Sigmoid colon (tissue), 7 donors: ENCODE data around the gene ADAM10. TPM values are rescaled to one million over a fixed set of nuclear protein-coding genes. Genes with fewer than 3 reads are reported as not detected.

Source experiments
- DNase-seq: peaks from one replicate; pipeline ENCODE4 v3.0.0-alpha.2; 2019
- H3K27ac ChIP-seq, 4 donors: fragments of 200-600 bp; sonication (generic); one replicate each; pipeline ENCODE4 v1.5.1; 2016 to 2019; ENCODE audit warnings: mild to moderate bottlenecking in 1 of 4
- H3K27me3 ChIP-seq, 3 donors: fragments of 200-600 bp; sonication (generic); one replicate each; pipeline ENCODE4 v1.5.1; 2019; ENCODE audit warnings: mild to moderate bottlenecking in 1 of 3
- H3K36me3 ChIP-seq, 4 donors: fragments of 200-600 bp; sonication (generic); one replicate each; pipeline ENCODE4 v1.5.1; 2016 to 2019
- H3K4me1 ChIP-seq, 4 donors: fragments of 200-600 bp; sonication (generic); one replicate each; pipeline ENCODE4 v1.5.1; 2017 to 2019
- H3K4me3 ChIP-seq, 4 donors: fragments of 200-600 bp; sonication (generic); one replicate each; pipeline ENCODE4 v1.5.1; 2017 to 2019; ENCODE audit warnings: mild to moderate bottlenecking in 2 of 4, moderate library complexity in 1 of 4
- H3K9me3 ChIP-seq, 4 donors: fragments of 200-600 bp in 3 of 4; sonication (generic) in 3 of 4; one replicate each; pipeline versions ENCODE4 v1.5.1 to v1.6.1; 2013 to 2019
- EP300 ChIP-seq, 4 donors: sonication (generic); formaldehyde crosslinking; IDR thresholded peaks; one replicate each; pipeline ENCODE4 v1.6.1; 2017; ENCODE audit warnings: antibody characterized with exemption in 4 of 4
- POLR2A ChIP-seq, 2 donors: fragments of 450-650 bp; IDR thresholded peaks; one replicate each; pipeline ENCODE4 v1.6.1; 2016; ENCODE audit warnings: antibody characterized with exemption in 2 of 2, mild to moderate bottlenecking in 2 of 2, moderate library complexity in 2 of 2
- POLR2AphosphoS5 ChIP-seq, 4 donors: sonication (generic); formaldehyde crosslinking; IDR thresholded peaks; one replicate each; pipeline ENCODE4 v1.6.1; 2017; ENCODE audit warnings: antibody characterized with exemption in 4 of 4
- WGBS, 2 donors: extraction: QIAGEN DNeasy Blood & Tissue Kit; methylation state at CpG; one replicate each; pipeline ENCODE4 v1.1.7; 2013; 5-methylcytosine and 5-hydroxymethylcytosine counted together
- intact Hi-C: fragments of 100-400 bp; cut with DNase I; formaldehyde crosslinking; loops from one replicate; pipeline ENCODE4 v1.15.1; 2023
- polyA plus RNA-seq, 3 donors: library from polyadenylated mRNA; stranded (reverse); fragments of 200-250 nt; gene quantifications; one replicate each; pipeline ENCODE4 v1.2.3, GENCODE V29; 2013
- total RNA-seq, 4 donors: library from RNA; depleted of rRNA; stranded (reverse); fragments of >200 nt; gene quantifications; one replicate each; pipeline ENCODE4 v1.1.0, GENCODE V29; 2016
- TF ChIP-seq, protein P1 (sequence below), 4 experiments: fragments of 450-650 bp in 3 of 4; fragments of 200-600 bp in 1 of 4; IDR thresholded peaks; one replicate each; pipeline ENCODE4 v1.5.1; 2016 to 2019; ENCODE audit warnings: antibody characterized with exemption in 4 of 4, mild to moderate bottlenecking in 3 of 4, moderate library complexity in 2 of 4
- donor health status: healthy with polysubstance abuse.
- donor health status: Bipolar disorder and iron deficiency.
- donor health status: healthy.

The ADAM10 gene
- total and polyA plus RNA-seq, 7 donors = 6.6 to 70.9 (median 44.9) TPM

DNA sequence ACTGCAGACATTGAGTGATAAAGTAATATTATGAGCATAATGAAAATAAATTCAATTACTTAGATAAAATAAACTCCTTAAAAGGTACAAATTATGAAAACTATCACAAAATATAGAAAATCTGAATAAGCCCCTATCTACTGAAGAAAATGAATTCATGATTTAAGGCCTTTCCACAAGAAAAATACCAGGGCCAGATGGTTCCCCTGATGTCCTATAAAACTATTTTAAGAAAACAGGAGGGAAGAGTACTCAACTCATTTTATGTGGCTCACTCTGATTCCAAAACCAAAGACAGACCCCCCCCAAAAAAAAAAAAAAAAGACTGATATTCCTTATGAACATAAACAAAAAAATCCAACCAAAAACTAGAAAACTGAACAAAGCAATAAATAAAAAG is 59.9 kb downstream of the ADAM10 start:
- no peaks in the 10 kb centered on the region for H3K36me3 ChIP-seq
- DNase-seq = no peak
- TF ChIP-seq POLR2A (IDR thresholded peaks at IDR 0.05) (no peak), EP300 (IDR thresholded peaks at IDR 0.05) (no peak), POLR2AphosphoS5 (IDR thresholded peaks at IDR 0.05) (no peak)
- TF ChIP-seq, protein P1, sequence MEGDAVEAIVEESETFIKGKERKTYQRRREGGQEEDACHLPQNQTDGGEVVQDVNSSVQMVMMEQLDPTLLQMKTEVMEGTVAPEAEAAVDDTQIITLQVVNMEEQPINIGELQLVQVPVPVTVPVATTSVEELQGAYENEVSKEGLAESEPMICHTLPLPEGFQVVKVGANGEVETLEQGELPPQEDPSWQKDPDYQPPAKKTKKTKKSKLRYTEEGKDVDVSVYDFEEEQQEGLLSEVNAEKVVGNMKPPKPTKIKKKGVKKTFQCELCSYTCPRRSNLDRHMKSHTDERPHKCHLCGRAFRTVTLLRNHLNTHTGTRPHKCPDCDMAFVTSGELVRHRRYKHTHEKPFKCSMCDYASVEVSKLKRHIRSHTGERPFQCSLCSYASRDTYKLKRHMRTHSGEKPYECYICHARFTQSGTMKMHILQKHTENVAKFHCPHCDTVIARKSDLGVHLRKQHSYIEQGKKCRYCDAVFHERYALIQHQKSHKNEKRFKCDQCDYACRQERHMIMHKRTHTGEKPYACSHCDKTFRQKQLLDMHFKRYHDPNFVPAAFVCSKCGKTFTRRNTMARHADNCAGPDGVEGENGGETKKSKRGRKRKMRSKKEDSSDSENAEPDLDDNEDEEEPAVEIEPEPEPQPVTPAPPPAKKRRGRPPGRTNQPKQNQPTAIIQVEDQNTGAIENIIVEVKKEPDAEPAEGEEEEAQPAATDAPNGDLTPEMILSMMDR (IDR thresholded peaks at IDR 0.05) = no peak
- H3K27me3 ChIP-seq = no peaks in the 10 kb centered on the region
- H3K9me3 ChIP-seq = no peaks in the 10 kb centered on the region
- H3K4me3 ChIP-seq = no peak overlapping the region
- H3K27ac ChIP-seq = no peak overlapping the region
- intact Hi-C loops = no loop called here
- H3K4me1 ChIP-seq = peaks cover 0 to 12% (median 3%) of the 10 kb centered on the region in 4 donors

DNA sequence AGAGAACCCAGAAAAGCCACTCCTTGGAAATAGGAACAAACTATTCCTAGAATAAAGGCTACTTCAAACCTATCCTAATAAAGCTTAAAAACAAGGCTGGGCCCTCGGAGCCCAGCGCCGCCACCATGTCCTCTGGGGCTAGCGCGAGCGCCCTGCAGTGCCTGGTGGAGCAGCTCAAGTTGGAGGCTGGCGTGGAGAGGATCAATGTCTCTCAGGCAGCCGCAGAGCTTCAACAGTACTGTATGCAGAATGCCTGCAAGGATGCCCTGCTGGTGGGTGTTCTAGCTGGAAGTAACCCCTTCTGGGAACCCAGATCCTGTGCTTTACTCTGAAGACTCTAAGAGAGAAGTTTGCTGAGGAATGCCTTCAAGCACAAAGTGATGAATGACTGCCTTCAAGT is 63.2 kb downstream of the ADAM10 start:
- intact Hi-C loops = no loop called here
- DNase-seq = no peak
- Histone ChIP-seq H3K9me3 (no peaks in the 10 kb centered on the region), H3K4me3 (no peak overlapping the region), H3K27me3 (no peaks in the 10 kb centered on the region), H3K4me1 (peaks cover 0 to 9% (median 2%) of the 10 kb centered on the region in 4 donors), H3K36me3 (no peaks in the 10 kb centered on the region), H3K27ac (no peak overlapping the region)
- TF ChIP-seq POLR2A (IDR thresholded peaks at IDR 0.05) (no peak), EP300 (IDR thresholded peaks at IDR 0.05) (no peak), POLR2AphosphoS5 (IDR thresholded peaks at IDR 0.05) (no peak)
- TF ChIP-seq, protein P1 (IDR thresholded peaks at IDR 0.05) = no peak
- WGBS, 2 donors = 97 to 98% methylated on average over 8 of the region's 8 CpGs

DNA sequence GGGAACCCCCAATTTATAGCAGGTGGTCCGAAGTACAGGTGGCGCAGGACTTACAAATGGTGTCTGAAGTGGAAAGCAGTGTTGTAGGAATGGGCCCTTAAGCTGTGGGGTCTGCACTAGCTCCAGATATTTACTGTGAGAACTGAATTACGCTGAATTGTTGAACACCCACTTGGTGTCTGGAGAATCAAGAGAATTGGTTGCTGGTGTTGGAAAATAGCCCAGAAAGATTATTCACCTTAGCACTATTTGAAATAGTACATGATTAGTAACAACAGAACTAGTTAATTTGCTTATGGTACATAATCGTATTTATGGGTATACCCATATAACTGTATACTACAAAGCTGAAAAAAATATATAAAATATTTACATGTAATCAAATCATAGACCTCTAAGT is 64.8 kb downstream of the ADAM10 start:
- H3K36me3 ChIP-seq = no peaks in the 10 kb centered on the region
- H3K27me3 ChIP-seq = no peaks in the 10 kb centered on the region
- intact Hi-C loops = no loop called here
- H3K27ac ChIP-seq = no peak overlapping the region
- H3K4me1 ChIP-seq = peaks cover 0 to 3% (median 0%) of the 10 kb centered on the region in 4 donors
- H3K9me3 ChIP-seq = no peaks in the 10 kb centered on the region
- TF ChIP-seq EP300 (IDR thresholded peaks at IDR 0.05) (no peak), POLR2AphosphoS5 (IDR thresholded peaks at IDR 0.05) (no peak), POLR2A (IDR thresholded peaks at IDR 0.05) (no peak)
- TF ChIP-seq, protein P1 (IDR thresholded peaks at IDR 0.05) = no peak
- 95 to 96% methylated on average over 4 of the region's 4 CpGs for WGBS, 2 donors
- no peak overlapping the region for H3K4me3 ChIP-seq
- no peak for DNase-seq

DNA sequence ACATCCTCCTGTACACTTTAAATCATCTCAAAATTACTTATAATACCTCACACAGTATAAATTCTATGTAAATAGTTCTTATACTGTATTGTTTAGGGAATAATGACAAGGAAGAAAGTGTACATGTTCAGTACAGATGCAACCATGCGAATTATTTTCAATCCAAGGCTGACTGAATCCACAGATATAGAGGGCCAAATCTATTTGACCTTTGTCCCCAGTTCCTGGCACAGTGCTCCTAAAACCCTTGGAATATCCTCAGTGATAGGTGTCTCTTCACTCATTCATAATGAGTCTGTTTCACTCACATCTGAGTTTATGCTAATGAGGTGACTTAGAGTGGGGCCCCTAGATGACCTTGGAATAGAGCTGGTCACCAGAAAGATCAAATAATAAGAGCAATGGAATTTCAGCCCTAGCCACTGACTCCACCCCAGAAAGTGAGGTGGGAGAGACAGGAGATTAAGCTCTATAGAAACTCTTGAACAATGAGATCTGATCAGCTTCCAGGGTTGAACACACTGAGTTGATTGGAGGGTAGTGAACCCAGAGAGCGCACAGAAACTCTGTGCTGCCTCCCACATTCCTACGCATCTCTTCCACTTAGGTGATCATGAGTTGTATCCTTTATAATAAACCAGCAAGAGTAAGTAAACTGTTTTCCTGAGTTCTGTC is 65.3 kb downstream of the ADAM10 start:
- Histone ChIP-seq H3K27me3 (no peaks in the 10 kb centered on the region), H3K4me1 (peaks cover 0 to 3% (median 0%) of the 10 kb centered on the region in 4 donors), H3K27ac (no peak overlapping the region), H3K4me3 (no peak overlapping the region), H3K36me3 (no peaks in the 10 kb centered on the region), H3K9me3 (no peaks in the 10 kb centered on the region)
- 96% methylated on average over 3 of the region's 3 CpGs for WGBS, 2 donors
- intact Hi-C loops = no loop called here
- DNase-seq = no peak
- no peak for TF ChIP-seq POLR2A (IDR thresholded peaks at IDR 0.05)

DNA sequence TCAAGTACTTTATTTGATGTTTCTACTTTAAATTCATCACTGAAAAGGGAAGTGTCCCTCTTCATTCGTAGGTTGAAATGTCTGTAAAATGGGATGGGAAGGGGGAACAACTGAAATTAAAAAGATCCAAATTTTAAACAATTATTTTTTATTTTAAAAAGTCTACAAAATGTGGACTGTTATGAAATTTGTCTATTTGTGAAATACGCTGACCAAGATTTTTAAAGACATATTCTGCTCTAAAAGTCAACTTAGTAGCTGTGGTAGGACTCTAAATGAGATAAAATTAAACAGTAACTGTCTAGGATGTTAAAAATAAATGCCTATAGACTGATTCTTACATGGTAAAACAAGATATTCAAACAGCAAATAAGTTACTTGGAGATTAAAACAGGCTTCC is 67.3 kb downstream of the ADAM10 start:
- no peak for TF ChIP-seq EP300 (IDR thresholded peaks at IDR 0.05)
- TF ChIP-seq POLR2A (IDR thresholded peaks at IDR 0.05) = no peak
- TF ChIP-seq POLR2AphosphoS5 (IDR thresholded peaks at IDR 0.05) = no peak
- TF ChIP-seq, protein P1 (IDR thresholded peaks at IDR 0.05) = no peak
- Histone ChIP-seq H3K36me3 (no peaks in the 10 kb centered on the region), H3K9me3 (no peaks in the 10 kb centered on the region), H3K27ac (no peak overlapping the region), H3K27me3 (no peaks in the 10 kb centered on the region), H3K4me3 (no peak overlapping the region), H3K4me1 (peaks cover 0 to 3% (median 0%) of the 10 kb centered on the region in 4 donors)
- DNase-seq = no peak
- WGBS, 2 donors = 93 to 95% methylated on average over 2 of the region's 2 CpGs
- intact Hi-C loops = no loop called here
